B cell (primary cell): ENCODE data around the gene TRAM2.

ENCODE experiments used
- CTCF ChIP-seq: fragments of 200-600 bp; IDR thresholded peaks from one replicate; pipeline ENCODE4 v1.8.0; 2022; ENCODE audit warnings: antibody characterized with exemption, mild to moderate bottlenecking
- EZH2 ChIP-seq: IDR thresholded peaks from 2 replicates; pipeline ENCODE4 v1.6.1; 2012; ENCODE audit warnings: borderline replicate concordance, low read depth, mild to moderate bottlenecking, moderate library complexity, low read length; ENCODE audit not compliant: insufficient read depth, poor library complexity, severe bottlenecking

- no peak for TF ChIP-seq CTCF
- no peak for TF ChIP-seq EZH2
Observed at GRCh38 chr6:52603000-52603795, 26.3 kb upstream of the TRAM2 start.
